Thyroid gland (tissue), 4 donors: ENCODE measurements around the gene KDF1.

Experiments
- POLR2A ChIP-seq, 2 donors: fragments of 450-650 bp; IDR thresholded peaks; one replicate each; pipeline ENCODE4 v1.6.1; 2017; ENCODE audit warnings: antibody characterized with exemption in 2 of 2, mild to moderate bottlenecking in 2 of 2, moderate library complexity in 1 of 2
- TF ChIP-seq, protein P1 (sequence below), 6 experiments: fragments of 200-600 bp in 3 of 6; fragments of 450-650 bp in 3 of 6; sonication (generic) in 3 of 6; IDR thresholded peaks; one replicate each; pipeline ENCODE4 v1.5.1; 2016 to 2019; ENCODE audit warnings: antibody characterized with exemption in 6 of 6, mild to moderate bottlenecking in 2 of 6, inconsistent platforms in 1 of 6, moderate library complexity in 1 of 6

DNA sequence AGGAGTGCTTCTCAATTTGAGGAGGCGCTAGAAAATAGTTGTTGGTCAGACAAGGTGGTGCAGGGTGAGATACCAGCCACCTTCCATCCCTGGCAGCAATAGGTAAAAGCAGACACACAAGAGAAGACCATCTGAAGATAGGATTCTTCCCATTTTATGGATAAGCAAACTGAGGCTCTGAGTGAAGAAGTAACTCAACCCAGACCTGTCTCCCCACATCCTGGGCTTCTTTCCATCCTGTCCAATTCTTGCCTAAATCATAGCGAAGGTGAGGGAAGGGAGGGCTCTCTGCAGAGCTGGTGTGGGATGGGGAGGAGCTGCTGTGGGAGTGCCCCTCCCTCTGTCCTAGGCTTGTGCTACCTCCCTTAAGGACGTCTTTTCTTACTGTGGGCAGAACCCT, 11.3 kb upstream of the KDF1 start:
- TF ChIP-seq, protein P1, sequence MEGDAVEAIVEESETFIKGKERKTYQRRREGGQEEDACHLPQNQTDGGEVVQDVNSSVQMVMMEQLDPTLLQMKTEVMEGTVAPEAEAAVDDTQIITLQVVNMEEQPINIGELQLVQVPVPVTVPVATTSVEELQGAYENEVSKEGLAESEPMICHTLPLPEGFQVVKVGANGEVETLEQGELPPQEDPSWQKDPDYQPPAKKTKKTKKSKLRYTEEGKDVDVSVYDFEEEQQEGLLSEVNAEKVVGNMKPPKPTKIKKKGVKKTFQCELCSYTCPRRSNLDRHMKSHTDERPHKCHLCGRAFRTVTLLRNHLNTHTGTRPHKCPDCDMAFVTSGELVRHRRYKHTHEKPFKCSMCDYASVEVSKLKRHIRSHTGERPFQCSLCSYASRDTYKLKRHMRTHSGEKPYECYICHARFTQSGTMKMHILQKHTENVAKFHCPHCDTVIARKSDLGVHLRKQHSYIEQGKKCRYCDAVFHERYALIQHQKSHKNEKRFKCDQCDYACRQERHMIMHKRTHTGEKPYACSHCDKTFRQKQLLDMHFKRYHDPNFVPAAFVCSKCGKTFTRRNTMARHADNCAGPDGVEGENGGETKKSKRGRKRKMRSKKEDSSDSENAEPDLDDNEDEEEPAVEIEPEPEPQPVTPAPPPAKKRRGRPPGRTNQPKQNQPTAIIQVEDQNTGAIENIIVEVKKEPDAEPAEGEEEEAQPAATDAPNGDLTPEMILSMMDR (IDR thresholded peaks at IDR 0.05) = no peak
- no peak for TF ChIP-seq POLR2A (IDR thresholded peaks at IDR 0.05)
